GM12891 (cell line): ENCODE measurements around the gene RBM11.

Experiments
- PAX5 ChIP-seq: IDR thresholded peaks from 2 replicates; pipeline ENCODE4 v1.6.1; 2011; ENCODE audit warnings: low read length, moderate library complexity, mild to moderate bottlenecking; ENCODE audit not compliant: insufficient read depth, severe bottlenecking
- POLR2A ChIP-seq: IDR thresholded peaks from 2 replicates; pipeline ENCODE4 v1.6.1; 2011; ENCODE audit warnings: low read depth, low read length, control low read depth
- POLR2AphosphoS5 ChIP-seq: IDR thresholded peaks from 2 replicates; pipeline ENCODE4 v1.6.1; 2011; ENCODE audit warnings: low read depth, low read length, control low read depth
- POU2F2 ChIP-seq: IDR thresholded peaks from 2 replicates; pipeline ENCODE4 v1.6.1; 2011; ENCODE audit warnings: low read depth, mild to moderate bottlenecking, control low read depth, low read length, moderate library complexity
- SPI1 ChIP-seq: IDR thresholded peaks from 2 replicates; pipeline ENCODE4 v1.6.1; 2011; ENCODE audit warnings: low read depth, low read length, control low read depth
- TAF1 ChIP-seq: IDR thresholded peaks from 2 replicates; pipeline ENCODE4 v1.6.1; 2011; ENCODE audit warnings: low read depth, low read length, control low read depth

- TF ChIP-seq PAX5 (no peak), POLR2A (no peak), POLR2AphosphoS5 (no peak), TAF1 (no peak), SPI1 (no peak), POU2F2 (no peak)
Observed at GRCh38 chr21:14229399-14229798, 13.4 kb downstream of the RBM11 start.
